ENCODE measurements around the gene MMS22L.

The MMS22L gene

DNA sequence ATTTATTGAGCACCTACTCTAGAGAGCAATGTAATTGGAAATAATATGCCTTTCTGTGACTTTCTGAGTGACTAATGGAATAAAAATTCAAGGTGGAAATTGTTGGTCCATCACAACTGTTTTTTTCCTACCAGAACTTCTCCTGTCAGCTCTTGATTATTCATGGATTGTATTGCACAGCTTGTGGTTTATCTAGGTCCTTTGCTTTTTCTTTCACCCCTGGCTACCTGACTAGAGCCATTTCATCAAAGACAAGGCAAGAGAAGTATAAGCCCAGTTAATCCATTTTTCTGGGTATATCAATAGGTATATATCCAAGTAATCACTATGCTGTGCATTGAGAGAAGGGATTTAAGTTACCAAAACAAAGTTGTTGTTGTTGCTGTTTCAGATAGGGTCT is 168.4 kb downstream of the MMS22L start:
- DNase-seq (ENCODE audit: low read depth), result no peak
- no peak for TF ChIP-seq CTCF (IDR thresholded peaks at IDR 0.05; ENCODE audit: control insufficient read depth, extremely low read depth, insufficient read depth)
- H3K4me3 ChIP-seq (ENCODE audit: low read depth, low read length), result no peak overlapping the region

DNA sequence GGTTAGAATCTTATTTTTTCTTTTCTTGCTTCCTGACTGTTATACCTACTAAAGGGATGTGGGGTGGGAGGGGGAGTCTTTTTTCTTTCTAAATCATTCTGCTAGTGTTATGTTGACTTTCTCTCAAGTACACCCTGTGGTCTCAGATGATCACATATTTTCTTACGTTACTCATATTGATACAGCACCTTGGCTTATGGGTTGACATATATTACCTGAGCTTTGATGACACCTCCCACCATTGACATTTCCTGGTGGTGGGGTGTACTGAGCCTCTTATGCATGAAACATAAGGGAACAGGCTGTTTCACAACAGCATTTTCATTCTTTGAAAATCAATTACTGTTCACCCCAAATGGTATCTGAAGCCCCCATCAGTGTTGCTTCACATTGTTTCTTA is 169.8 kb downstream of the MMS22L start:
- H3K4me3 ChIP-seq (ENCODE audit: low read depth, low read length), result no peak overlapping the region
- no peak for TF ChIP-seq CTCF (IDR thresholded peaks at IDR 0.05; ENCODE audit: control insufficient read depth, extremely low read depth, insufficient read depth)
- DNase-seq (ENCODE audit: low read depth), result no peak

GRCh38 chr6:97111243-97111642 is 171.8 kb downstream of the MMS22L start:
- H3K4me3 ChIP-seq (ENCODE audit: low read depth, low read length), result no peak overlapping the region

DNA sequence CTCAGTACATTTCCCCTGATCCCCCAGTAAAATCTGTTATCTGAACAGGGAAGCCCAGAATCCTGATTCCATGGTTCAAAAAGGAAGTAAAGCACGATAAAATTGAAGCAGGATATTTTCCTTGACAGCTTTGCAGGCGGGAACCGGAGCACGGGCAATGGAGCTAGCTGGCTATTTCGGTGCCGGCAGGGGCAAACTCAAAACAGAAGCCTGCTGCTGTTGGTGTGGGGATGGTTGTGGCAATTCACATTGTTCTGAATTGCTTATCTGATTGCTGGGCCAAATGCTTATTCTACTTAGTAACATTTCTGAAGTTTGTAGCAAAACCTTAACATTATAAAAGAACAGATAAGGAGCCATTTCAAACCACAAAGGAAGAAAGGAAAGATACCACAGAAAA is 172.4 kb downstream of the MMS22L start:
- no peak overlapping the region for H3K4me3 ChIP-seq (ENCODE audit: low read depth, low read length)
- DNase-seq (ENCODE audit: low read depth), result no peak
- TF ChIP-seq CTCF (IDR thresholded peaks at IDR 0.05; ENCODE audit: control insufficient read depth, extremely low read depth, insufficient read depth), result no peak

More at GRCh38 chr6:97111243-97111642, 171.8 kb downstream of the MMS22L start:
- TF ChIP-seq CTCF (IDR thresholded peaks at IDR 0.05; ENCODE audit: control insufficient read depth, extremely low read depth, insufficient read depth), result no peak
- DNase-seq (ENCODE audit: low read depth), result no peak

- no peak for DNase-seq (ENCODE audit: low read depth)
Observed at GRCh38 chr6:97110149-97110548, 172.9 kb downstream of the MMS22L start.

DNA sequence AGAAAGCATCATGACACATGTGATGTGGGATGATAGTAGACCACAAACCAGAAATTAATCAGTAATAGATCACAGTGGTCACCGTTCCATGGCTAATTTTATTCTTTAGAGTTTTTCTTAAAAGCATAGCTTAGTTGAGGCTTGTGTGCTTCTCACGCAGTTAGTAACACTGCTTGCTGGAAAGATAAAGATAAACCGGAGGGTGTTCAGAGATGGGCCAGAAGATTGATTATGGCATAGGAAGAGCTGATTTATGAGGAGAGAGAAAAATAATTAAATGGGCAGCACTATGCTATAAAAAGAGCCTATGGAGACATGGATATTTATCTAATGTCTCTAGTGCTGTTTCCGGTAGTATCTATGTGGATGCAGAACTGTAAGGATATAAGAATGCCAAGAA is 173.6 kb downstream of the MMS22L start:
- no peak for TF ChIP-seq CTCF (IDR thresholded peaks at IDR 0.05; ENCODE audit: control insufficient read depth, extremely low read depth, insufficient read depth)
- DNase-seq (ENCODE audit: low read depth), result no peak
- no peak overlapping the region for H3K4me3 ChIP-seq (ENCODE audit: low read depth, low read length)

More at GRCh38 chr6:97110149-97110548, 172.9 kb downstream of the MMS22L start:
- TF ChIP-seq CTCF (IDR thresholded peaks at IDR 0.05; ENCODE audit: control insufficient read depth, extremely low read depth, insufficient read depth), result no peak
- no peak overlapping the region for H3K4me3 ChIP-seq (ENCODE audit: low read depth, low read length)

GRCh38 chr6:97102145-97102790 is 180.7 kb downstream of the MMS22L start:
- no peak for DNase-seq (ENCODE audit: low read depth)
- no peak overlapping the region for H3K4me3 ChIP-seq (ENCODE audit: low read depth, low read length)
- no peak for TF ChIP-seq CTCF (IDR thresholded peaks at IDR 0.05; ENCODE audit: control insufficient read depth, extremely low read depth, insufficient read depth)

Measured in LNCaP clone FGC (cell line).